GM20431 (cell line): Measurements from ENCODE around the gene LRRFIP2.
"Not testable (repeated sequence)": the region's sequence is repeated elsewhere in the genome, so short reads cannot be mapped to it uniquely, and the experiment has no call there.

Source experiments
- in situ Hi-C: fragments of 300-500 bp; cut with MseI, MboI; formaldehyde crosslinking; loops from one replicate; pipeline ENCODE4 v1.15.0; 2020; ENCODE audit warnings: low sequenced_read_pairs; ENCODE audit not compliant: unreplicated experiment

LRRFIP2 gene

DNA sequence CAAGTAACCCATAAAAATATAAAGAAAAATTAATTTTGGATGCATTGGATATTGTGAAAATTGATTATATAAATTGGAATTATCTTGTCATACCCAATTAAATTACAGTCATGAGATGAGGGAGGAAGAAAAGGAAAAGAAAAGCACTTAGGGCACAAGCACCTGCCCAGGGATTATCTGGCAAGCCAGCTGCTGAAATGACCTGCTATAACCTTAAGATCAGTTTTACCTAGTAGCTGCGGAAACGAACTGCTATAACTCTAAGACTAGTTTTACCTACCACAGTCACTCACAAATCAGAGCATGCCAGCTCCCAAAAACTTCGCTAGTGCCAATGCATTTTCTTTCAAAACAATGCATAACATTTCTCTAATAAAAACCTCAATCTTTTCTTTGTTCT, 26.2 kb downstream of the LRRFIP2 start:
- in situ Hi-C loops, result no loop called here

DNA sequence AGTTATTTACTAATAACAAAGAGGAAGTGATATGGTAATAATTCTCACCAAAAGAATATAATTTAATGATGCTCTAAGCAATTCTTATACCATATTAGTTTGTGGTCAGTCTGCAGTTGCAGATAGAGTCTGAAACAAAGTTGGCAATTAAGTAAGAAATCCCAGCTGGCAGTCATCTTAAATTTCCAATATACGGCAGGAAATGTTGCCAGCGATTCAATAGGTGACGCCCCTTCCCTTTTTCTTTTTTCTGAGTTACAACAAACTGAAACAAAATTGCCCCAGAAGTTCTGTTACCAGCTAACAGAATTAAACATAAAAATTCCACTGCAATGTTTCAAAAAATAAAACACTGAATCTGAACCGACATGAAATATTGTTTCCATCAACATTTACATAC, 26.7 kb downstream of the LRRFIP2 start:
- in situ Hi-C loops, result no loop called here

DNA sequence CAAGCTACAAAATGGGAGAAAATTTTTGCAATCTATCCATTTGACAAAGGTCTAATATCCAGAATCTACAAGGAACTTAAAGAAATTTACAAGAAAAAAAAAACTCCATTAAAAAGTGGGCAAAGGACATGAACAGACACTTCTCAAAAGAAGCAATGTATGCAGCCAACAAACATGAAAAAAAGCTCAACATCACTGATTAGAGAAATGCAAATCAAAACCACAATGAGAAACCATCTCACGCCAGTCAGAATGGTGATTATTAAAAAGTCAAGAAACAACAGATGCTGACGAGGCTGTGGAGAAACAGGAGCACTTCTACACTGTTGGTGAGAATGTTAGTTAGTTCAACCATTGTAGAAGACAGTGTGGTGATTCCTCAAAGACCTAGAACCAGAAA, 27.5 kb downstream of the LRRFIP2 start:
- in situ Hi-C loops, result not testable (repeated sequence)

DNA sequence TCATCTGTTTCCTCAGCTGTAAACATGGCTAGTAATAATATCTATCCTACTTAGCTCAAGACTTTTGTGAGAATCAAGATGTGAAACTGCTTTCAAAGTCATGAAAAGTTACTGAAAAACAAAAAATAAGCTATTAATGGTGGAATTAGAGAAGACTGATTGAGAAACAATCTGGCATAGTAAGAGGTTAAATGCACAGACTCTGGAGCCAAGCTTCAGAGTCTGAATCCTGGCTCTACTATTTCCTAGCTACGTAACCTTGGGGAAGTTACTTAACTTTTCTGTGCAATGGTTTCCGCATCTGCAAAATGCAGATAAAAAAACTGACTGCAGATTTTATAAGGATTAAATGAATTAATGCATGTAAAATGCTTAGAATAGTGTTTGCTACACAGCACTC, 28.8 kb downstream of the LRRFIP2 start:
- in situ Hi-C loops, result no loop called here

DNA sequence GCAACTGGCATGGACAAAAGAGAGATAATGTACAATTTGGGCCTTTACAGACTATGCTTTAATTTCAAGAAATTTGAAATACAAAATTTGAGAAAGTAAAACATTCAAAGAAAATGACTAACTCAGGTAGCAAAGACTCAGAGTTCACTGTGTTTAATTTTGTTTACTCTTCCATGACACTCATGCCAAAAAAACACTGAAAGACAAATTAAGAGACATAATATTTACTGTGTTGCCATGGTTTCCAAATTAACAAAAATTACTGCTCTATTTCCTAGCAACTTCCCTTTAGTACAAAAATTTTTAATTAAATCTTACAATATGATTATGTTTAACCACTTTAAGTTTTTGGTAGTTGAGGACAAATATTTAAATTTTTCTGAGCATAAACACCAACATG, 29.6 kb downstream of the LRRFIP2 start:
- in situ Hi-C loops, result no loop called here

DNA sequence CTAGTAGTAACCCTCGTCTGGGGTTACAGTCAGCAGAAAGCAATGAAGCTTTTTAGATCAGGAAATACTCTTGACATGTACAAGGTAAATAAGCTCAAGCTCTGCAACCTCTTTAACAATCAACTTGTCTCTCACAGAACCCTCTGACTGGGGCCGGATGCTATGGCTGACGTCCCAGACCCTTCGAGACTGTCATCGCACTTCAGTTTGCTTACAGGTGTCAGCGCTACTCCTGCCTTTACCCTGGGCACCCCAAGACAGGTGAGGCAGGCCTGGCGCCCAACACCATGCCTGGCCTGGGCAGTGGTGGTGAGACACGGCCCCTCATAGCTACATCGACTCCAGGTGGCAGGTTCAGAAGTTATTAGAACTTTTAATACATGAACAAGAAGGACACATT, 30.6 kb downstream of the LRRFIP2 start:
- in situ Hi-C loops, result no loop called here

DNA sequence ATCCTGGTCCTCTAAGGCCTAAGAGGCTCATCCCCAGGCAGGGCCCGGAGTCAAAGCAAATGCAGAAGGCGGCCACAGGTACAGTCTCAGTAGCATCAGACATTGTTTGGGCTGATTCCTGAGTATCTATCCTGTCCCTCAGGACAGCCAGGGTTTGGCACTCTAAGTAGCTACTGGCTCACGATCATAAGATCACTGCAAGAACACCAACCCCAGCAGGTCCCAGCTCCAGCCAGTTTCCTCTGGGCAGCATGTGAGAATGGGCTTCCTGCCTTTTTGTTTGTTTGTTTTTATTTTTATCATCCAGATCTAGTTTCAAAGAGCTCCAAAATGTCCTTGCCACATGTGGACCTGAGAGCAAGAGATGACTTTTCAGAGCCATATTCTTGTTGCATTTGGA, 32.7 kb downstream of the LRRFIP2 start:
- in situ Hi-C loops, result no loop called here

DNA sequence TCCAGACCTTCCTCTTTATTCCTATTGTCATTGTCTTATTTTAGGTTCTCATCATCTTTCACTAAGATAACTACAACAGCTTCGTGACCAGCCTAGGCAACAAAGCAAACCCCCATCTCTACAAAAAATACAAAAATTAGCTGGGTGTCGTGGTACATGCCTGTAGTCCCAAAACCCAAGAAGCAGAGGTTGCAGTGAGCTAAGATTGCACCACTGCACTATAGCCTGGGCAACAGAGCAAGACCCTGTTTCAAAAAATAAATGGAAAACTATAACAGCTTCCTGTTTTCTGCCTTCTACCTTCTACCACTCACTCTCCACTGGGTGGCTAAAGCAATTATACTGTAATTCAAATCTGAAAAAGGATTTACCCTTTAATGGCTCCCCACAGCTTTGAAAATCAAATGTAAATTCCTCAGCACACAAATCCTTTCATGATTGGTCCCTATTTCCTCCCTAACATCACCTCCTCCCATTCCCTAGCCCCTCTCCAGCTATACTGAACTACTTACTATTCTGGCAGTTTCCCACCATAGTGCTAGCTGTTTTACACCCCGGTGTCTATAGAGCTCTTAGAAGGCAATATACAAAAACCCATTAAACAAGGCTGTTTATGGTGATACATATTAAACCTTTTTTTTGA, 33.4 kb downstream of the LRRFIP2 start:
- in situ Hi-C loops, result no loop called here

DNA sequence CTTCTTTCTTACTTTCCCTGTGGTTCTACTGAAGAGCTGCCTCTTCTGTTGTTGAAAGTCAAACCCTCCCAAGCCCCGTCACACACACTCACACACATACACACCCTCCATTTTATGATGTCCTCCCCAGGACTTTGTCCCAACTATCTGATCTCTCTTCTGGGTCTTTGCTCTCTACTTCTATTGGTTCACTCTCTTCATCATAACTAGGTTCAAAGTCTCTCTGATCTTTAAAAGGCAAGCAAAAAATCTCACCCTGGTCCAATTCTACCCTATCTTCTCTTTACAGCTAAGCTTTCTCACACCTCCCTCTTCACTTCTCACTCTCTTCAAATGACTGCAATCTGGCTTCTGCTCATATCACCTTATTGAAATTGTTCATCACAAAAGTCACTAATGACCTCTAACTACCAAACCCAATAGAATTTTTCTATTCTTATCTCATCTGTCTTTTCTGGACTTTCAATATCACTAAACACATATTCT, 34.8 kb downstream of the LRRFIP2 start:
- in situ Hi-C loops, result no loop called here

DNA sequence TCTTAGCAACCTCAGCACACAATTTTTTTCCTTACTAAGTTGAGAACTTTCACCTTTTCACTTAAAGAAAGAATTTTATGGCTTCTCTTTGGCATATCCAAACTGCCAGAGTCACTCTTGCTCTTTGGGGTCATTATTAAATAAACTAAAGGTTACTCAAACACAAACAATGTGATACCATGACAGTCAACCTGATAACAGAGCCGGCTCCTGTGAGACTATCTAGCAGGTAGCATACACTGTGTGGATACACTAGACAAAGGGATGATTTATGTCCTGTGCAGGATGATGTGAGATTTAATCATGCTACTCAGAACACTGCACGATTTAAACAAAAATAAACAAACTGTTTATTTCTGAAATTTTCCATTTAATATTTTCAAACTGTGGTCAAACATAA, 35.6 kb downstream of the LRRFIP2 start:
- in situ Hi-C loops, result no loop called here

DNA sequence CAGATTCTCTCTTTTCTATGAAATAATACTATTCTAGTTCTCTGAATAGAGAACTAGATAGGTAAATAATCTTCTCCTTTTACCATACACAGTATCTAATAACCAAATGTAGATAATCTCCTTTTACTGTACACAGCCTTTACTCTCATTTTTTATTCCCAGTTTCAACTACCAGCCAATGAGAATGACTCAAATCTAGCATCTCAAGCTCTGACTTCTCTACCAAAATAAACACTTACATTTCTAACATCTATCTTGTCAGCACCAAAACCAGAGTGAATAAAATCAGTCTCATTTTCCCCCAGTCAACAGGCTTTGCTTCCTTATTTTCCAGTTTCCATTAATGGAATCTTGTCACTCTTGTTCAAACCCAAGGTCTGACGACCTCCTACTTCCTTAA, 36.9 kb downstream of the LRRFIP2 start:
- in situ Hi-C loops, result no loop called here

DNA sequence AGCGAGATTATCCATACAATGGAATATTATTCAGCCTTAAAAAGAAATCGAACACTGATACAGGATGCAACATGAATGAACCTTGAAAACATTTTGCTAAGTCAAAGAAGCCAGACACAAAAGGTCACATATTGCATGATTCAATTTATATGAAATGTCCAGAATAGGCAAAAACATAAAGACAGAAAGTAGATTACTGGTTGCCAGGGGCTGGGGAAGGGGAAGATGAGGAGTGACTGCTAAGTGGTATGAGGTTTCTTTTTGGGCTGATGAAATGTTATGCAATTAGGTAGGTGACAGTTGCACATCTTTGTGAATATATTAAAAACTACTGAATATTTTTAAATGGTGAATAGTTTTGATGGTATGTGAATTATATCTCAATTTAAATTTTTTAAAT, 38.3 kb downstream of the LRRFIP2 start:
- in situ Hi-C loops, result no loop called here

DNA sequence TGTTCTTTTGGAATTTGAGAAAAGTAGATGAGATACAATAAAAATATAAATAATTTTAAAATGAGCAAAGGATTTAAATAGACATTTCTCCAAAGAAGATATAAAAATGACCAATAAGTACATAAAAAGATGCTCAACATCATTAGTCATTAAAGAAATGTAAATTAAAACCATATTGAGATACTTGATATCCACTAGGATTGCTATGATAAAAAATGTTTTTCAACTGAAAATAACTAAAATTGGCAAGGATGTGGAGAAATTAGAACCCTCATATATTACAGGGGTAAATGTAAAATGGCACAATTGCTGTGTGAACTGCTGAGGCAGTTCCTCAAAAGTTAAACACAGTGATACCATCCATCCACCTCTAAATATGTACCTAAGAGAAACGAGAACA, 38.8 kb downstream of the LRRFIP2 start:
- in situ Hi-C loops, result no loop called here

DNA sequence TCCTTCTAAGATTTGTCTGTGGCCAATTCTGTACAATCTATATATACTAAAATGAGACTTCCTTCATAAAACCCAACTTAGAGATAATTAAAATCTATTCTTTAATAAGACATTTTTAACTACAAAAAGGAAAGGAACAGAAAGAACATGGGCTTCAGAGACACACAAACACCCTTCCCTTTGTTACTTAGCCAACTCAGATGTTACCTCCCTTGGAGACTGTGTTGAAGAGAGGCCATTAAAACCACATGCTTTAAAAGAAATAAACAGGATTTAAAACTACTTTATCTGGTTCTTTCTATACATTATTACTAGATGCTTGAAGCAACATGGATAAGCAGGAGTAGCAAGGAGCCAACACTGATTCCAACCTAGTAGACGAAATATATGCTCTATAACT, 42.0 kb downstream of the LRRFIP2 start:
- in situ Hi-C loops, result no loop called here

DNA sequence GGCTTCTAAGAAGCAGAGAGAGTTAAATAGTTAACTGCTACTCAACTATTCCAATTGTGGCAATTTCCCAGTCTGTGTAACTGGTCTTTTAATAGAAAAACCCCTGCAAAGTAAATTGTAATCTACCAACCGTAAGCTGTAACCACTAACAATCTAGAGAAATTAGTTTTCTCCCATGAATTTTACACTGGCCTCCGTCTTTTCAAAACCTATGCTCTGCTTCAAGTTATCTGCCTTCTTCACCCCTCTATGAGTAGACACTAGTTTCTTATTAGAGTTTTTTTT, 42.6 kb downstream of the LRRFIP2 start:
- in situ Hi-C loops, result no loop called here

DNA sequence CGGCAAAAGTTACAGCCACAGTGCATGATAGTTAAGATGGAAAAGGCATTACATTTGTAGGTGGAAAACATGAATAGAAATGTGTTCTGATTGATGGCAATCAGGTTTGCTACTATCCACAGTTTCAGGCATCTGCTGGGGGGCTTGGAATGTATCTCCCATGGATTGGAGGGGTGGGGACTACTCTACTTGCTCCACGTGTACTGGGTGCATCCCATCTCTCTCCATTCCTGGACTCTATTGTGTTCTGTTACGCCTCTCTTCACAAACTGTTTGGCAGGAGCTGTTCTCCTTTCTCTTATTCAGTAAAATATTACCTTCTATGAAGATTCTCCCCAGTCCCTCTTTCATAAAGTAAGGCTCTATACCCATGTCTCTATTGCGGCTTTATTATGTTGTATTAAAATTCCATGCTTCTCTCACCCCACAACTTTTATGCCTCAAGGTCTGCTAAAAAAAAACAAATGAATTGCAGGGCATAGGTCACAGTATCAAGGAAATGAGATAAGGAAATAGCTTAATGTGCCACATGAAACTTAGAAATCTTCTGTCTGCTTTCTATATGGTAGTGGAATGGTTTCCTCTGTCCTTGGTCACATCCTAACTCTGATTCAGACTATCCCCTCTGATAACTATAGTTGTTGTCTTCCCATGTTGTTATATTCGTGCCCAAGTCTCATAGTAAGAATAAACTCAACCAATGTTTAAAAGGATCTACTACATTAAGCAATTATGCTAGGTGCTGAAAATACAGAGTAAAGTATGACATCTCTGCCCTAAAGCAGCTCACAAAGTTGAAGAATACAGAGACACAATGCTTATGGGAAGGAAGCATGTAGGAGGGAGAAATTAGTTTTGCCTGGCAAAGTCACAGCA, 43.2 kb downstream of the LRRFIP2 start:
- in situ Hi-C loops, result no loop called here

DNA sequence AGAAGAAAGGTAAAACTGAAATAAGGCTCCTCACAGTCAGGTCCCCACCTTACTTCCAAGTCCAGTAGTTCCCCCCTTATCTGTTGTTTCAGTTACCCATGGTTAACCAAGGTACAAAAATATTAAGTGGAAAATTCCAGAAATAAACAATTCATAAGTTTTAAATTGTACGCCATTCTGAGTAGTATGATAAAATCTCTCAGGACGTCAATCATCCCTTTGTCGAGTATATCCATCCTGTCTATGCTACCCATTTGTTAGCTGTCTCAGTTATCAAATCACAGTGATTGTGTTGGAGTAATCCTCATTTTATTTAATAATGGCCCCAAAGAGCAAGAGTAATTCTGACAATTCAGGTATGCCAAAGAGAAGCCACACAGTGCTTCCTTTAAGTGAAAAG, 43.9 kb downstream of the LRRFIP2 start:
- in situ Hi-C loops, result no loop called here

DNA sequence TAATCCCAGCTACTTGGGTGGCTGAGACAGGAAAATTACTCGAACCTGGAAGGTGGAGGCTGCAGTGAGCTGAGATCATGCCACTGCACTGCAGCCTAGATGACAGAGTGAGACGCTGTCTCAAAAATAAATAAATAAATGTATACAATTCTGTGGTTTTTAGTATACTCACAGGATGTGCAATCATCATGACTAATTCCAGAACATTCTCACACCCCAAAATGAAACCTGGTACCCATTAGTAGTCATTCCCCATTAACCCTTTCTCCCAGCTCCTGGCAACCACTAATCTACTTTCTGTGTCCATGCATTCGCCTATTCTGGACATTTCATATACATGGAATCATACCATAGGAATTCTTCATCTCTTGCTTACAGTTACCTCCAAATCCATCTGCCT, 44.5 kb downstream of the LRRFIP2 start:
- in situ Hi-C loops, result no loop called here

DNA sequence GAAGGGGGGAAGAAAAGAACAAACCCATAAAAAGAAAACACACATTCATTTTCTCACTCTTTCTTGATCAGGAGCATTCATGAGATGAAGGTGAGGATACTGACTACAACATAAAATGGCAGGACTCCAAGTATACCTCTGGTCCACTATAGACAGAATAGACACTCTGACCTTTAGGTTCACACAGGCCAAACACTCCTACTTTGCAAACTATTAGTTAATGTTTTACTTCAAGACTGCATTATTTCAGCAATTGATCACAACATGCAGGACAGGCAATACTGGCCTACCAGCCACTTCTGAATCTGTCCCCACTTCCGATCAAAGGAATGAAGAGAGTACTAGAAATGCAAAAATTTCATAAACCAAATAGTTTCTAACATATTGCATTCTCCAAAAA, 47.0 kb downstream of the LRRFIP2 start:
- in situ Hi-C loops, result no loop called here

DNA sequence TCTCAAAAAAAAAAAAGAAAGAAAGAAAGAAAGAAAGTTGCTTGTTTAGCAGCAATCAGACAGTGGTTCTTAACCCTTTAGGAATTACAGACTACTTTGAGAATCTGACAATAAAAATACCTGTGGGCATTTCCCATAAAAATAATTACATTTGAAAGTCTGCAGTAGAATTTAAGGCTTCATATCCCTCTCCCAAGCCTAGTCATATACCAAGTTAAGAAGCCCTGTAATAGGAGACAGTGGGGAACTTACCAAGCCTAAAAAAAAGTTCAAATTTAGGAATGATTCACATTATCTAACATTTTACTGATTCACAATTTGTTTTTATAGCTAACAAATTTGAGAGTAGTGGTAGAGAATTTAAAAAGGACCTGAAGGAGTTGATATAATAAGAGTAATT, 47.5 kb downstream of the LRRFIP2 start:
- in situ Hi-C loops, result no loop called here

DNA sequence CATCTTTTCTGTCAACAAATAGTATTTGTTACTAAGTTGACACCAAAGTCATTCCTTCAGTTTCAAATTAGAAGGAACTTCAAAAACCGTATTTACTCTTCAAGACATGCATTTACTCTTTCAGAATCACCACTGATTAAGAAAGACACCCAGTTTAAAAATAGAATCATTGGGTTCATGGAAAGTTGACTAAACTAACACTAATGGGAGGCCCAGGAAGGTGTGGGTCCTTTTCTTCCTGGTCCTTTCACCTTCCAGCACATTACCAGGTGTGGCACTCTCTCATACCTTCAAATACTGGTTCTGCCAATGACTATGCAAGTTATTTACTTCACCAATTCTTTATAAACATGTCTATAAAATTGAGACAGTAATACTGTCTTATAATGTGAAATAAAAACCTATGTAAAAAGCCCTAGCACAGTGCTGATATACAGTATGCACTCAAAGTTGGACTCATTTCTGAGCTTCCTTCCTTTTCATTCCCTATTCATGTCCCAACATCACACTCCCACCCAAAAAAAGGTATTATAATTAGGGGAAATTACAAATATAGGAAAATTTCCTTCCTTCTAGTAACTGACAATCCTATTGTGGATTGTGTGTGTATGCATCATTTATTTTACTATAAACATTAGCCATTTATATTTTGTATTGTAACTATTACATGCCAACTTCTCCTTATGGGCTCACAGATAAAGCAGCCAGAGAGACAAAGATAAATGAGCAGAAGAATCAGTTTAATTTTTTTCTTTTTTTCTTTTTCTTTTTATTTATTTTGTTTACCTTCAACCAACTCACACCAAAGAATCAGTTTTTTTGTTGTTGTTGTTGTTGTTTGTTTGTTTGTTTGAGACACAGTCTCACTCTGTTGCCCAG, 48.9 kb downstream of the LRRFIP2 start:
- in situ Hi-C loops, result no loop called here
